HEK293 (cell line): Measurements from ENCODE around the gene C1orf52.

Source experiments
- CTCF ChIA-PET: fragments of 350-600 bp; formaldehyde crosslinking; extraction: SDS; loops from one replicate; lab custom pipeline; 2021; ENCODE audit warnings: antibody characterized with exemption; lab: Yijun Ruan, JAX
- POLR2A ChIA-PET: fragments of 300-600 bp; formaldehyde crosslinking; extraction: SDS; loops from one replicate; lab custom pipeline; 2020; ENCODE audit warnings: antibody characterized with exemption, inconsistent platforms; lab: Yijun Ruan, JAX
- H3K27ac ChIP-seq: fragments of 200-500 bp; sonication (Bioruptor generic); 2 replicates; pipeline ENCODE4 v1.5.1; 2014; ENCODE audit warnings: low read depth, low read length, control low read depth, inconsistent platforms; ENCODE audit errors: extremely low read depth
- H3K36me3 ChIP-seq, 2 experiments: fragments of 200-500 bp in 1 of 2; sonication (Bioruptor generic) in 1 of 2; 1 replicate in 1 of 2; 2 replicates in 1 of 2; pipeline ENCODE4 v1.5.1; 2014 to 2017; ENCODE audit warnings: inconsistent platforms in 2 of 2, low read length in 2 of 2; ENCODE audit not compliant: control insufficient read depth in 2 of 2, insufficient read depth in 1 of 2
- H3K4me1 ChIP-seq: fragments of 200-500 bp; sonication (Bioruptor generic); 2 replicates; pipeline ENCODE4 v1.5.1; 2014; ENCODE audit warnings: mild to moderate bottlenecking, low read length, inconsistent platforms; ENCODE audit not compliant: control insufficient read depth, insufficient read depth
- H3K4me3 ChIP-seq: 2 replicates; pipeline ENCODE4 v1.5.1; 2011; ENCODE audit warnings: low read depth, mild to moderate bottlenecking, control low read depth, low read length, moderate library complexity
- H3K9me3 ChIP-seq: fragments of 200-500 bp; sonication (Bioruptor generic); 2 replicates; pipeline ENCODE4 v1.5.1; 2014; ENCODE audit warnings: low read depth, low read length, inconsistent platforms; ENCODE audit not compliant: control insufficient read depth, insufficient read depth
- BCL11A ChIP-seq: fragments of 450-650 bp; formaldehyde crosslinking; IDR thresholded peaks from 2 replicates; pipeline ENCODE4 v1.5.1; 2016; ENCODE audit warnings: low read depth, missing biosample characterization, missing genetic modification characterization
- ELK4 ChIP-seq: IDR thresholded peaks from 2 replicates; pipeline ENCODE4 v1.6.1; 2011; ENCODE audit warnings: mild to moderate bottlenecking, low read depth, low read length, borderline replicate concordance
- GLIS1 ChIP-seq: fragments of 450-650 bp; formaldehyde crosslinking; IDR thresholded peaks from 2 replicates; pipeline ENCODE4 v1.5.1; 2016; ENCODE audit warnings: missing biosample characterization, missing genetic modification characterization
- HOXA7 ChIP-seq: sonication (generic); formaldehyde crosslinking; IDR thresholded peaks from 2 replicates; pipeline ENCODE4 v1.8.1; 2022; ENCODE audit warnings: missing genetic modification reagents, borderline replicate concordance
- HOXC10 ChIP-seq: sonication (generic); formaldehyde crosslinking; IDR thresholded peaks from 2 replicates; pipeline ENCODE4 v1.8.1; 2023; ENCODE audit warnings: mild to moderate bottlenecking, missing genetic modification reagents
- KLF1 ChIP-seq: fragments of 450-650 bp; formaldehyde crosslinking; IDR thresholded peaks from 2 replicates; pipeline ENCODE4 v1.5.1; 2016; ENCODE audit warnings: missing biosample characterization, missing genetic modification characterization
- OSR2 ChIP-seq: fragments of 450-650 bp; formaldehyde crosslinking; IDR thresholded peaks from 2 replicates; pipeline ENCODE4 v1.5.1; 2016; ENCODE audit warnings: missing biosample characterization, missing genetic modification characterization
- SCRT2 ChIP-seq: fragments of 450-650 bp; formaldehyde crosslinking; IDR thresholded peaks from 2 replicates; pipeline ENCODE4 v1.5.1; 2016; ENCODE audit warnings: missing biosample characterization, missing genetic modification characterization
- SP3 ChIP-seq: fragments of 450-650 bp; formaldehyde crosslinking; IDR thresholded peaks from 2 replicates; pipeline ENCODE4 v1.5.1; 2016; ENCODE audit warnings: missing biosample characterization, missing genetic modification characterization
- ZFHX2 ChIP-seq: fragments of 450-650 bp; formaldehyde crosslinking; conservative IDR thresholded peaks from 2 replicates; pipeline ENCODE4 v1.5.1; 2016; ENCODE audit warnings: missing biosample characterization, missing genetic modification characterization
- ZNF112 ChIP-seq: fragments of 450-650 bp; formaldehyde crosslinking; IDR thresholded peaks from 2 replicates; pipeline ENCODE4 v1.5.0; 2017; ENCODE audit warnings: missing biosample characterization, missing genetic modification characterization
- ZNF133 ChIP-seq: fragments of 450-650 bp; formaldehyde crosslinking; IDR thresholded peaks from 2 replicates; pipeline ENCODE4 v1.5.1; 2016; ENCODE audit warnings: missing biosample characterization, missing genetic modification characterization
- ZNF2 ChIP-seq: fragments of 450-650 bp; formaldehyde crosslinking; IDR thresholded peaks from 2 replicates; pipeline ENCODE4 v1.5.1; 2016; ENCODE audit warnings: missing biosample characterization, missing genetic modification characterization
- ZNF292 ChIP-seq: fragments of 450-650 bp; formaldehyde crosslinking; IDR thresholded peaks from 2 replicates; pipeline ENCODE4 v1.5.1; 2016; ENCODE audit warnings: low read depth, missing biosample characterization, missing genetic modification characterization, borderline replicate concordance
- ZNF354C ChIP-seq: fragments of 450-650 bp; formaldehyde crosslinking; IDR thresholded peaks from 2 replicates; pipeline ENCODE4 v1.5.1; 2016; ENCODE audit warnings: missing biosample characterization, missing genetic modification characterization, low read depth, borderline replicate concordance
- ZNF37A ChIP-seq: fragments of 450-650 bp; IDR thresholded peaks from 2 replicates; pipeline ENCODE4 v1.5.1; 2018; ENCODE audit warnings: missing biosample characterization, missing genetic modification characterization
- ZNF433 ChIP-seq: fragments of 450-650 bp; formaldehyde crosslinking; IDR thresholded peaks from 2 replicates; pipeline ENCODE4 v1.5.1; 2016; ENCODE audit warnings: missing biosample characterization, missing genetic modification characterization, low read depth
- ZNF510 ChIP-seq: fragments of 450-650 bp; formaldehyde crosslinking; IDR thresholded peaks from 2 replicates; pipeline ENCODE4 v1.5.1; 2018; ENCODE audit warnings: mild to moderate bottlenecking, missing genetic modification characterization, missing biosample characterization; ENCODE audit not compliant: insufficient replicate concordance
- ZNF548 ChIP-seq: fragments of 450-650 bp; formaldehyde crosslinking; IDR thresholded peaks from 2 replicates; pipeline ENCODE4 v1.5.1; 2016; ENCODE audit warnings: missing biosample characterization, missing genetic modification characterization
- ZNF629 ChIP-seq: fragments of 450-650 bp; formaldehyde crosslinking; IDR thresholded peaks from 2 replicates; pipeline ENCODE4 v1.5.1; 2017; ENCODE audit warnings: missing biosample characterization, missing genetic modification characterization
- ZNF785 ChIP-seq: fragments of 450-650 bp; formaldehyde crosslinking; IDR thresholded peaks from 2 replicates; pipeline ENCODE4 v1.5.1; 2016; ENCODE audit warnings: missing biosample characterization, missing genetic modification characterization
- ZNF837 ChIP-seq: fragments of 450-650 bp; formaldehyde crosslinking; IDR thresholded peaks from 2 replicates; pipeline ENCODE4 v1.5.1; 2016; ENCODE audit warnings: missing biosample characterization, missing genetic modification characterization
- ZSCAN4 ChIP-seq: fragments of 450-650 bp; formaldehyde crosslinking; IDR thresholded peaks from 2 replicates; pipeline ENCODE4 v1.5.1; 2017; ENCODE audit warnings: missing biosample characterization, missing genetic modification characterization
- TF ChIP-seq, protein P1 (sequence below): fragments of 450-650 bp; formaldehyde crosslinking; IDR thresholded peaks from 2 replicates; pipeline ENCODE4 v1.5.1; 2017; ENCODE audit warnings: missing biosample characterization, missing genetic modification characterization
- TF ChIP-seq, protein P2 (sequence below): fragments of 450-650 bp; formaldehyde crosslinking; IDR thresholded peaks from 2 replicates; pipeline ENCODE4 v1.5.1; 2017; ENCODE audit warnings: missing biosample characterization, missing genetic modification characterization
- TF ChIP-seq, protein P3 (sequence below): fragments of 450-650 bp; formaldehyde crosslinking; IDR thresholded peaks from 2 replicates; pipeline ENCODE4 v1.5.1; 2017; ENCODE audit warnings: missing biosample characterization, missing genetic modification characterization

The C1orf52 gene

GRCh38 chr1:85224734-85225623, 34.5 kb downstream of the C1orf52 start (continued):
- TF ChIP-seq, protein P1, sequence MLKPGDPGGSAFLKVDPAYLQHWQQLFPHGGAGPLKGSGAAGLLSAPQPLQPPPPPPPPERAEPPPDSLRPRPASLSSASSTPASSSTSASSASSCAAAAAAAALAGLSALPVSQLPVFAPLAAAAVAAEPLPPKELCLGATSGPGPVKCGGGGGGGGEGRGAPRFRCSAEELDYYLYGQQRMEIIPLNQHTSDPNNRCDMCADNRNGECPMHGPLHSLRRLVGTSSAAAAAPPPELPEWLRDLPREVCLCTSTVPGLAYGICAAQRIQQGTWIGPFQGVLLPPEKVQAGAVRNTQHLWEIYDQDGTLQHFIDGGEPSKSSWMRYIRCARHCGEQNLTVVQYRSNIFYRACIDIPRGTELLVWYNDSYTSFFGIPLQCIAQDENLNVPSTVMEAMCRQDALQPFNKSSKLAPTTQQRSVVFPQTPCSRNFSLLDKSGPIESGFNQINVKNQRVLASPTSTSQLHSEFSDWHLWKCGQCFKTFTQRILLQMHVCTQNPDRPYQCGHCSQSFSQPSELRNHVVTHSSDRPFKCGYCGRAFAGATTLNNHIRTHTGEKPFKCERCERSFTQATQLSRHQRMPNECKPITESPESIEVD (tag by site-specific recombination) = peak; percentile 91
- TF ChIP-seq ZNF133 (tag by site-specific recombination) (no peak), SCRT2 (tag by site-specific recombination) (peak; percentile 88), ZNF292 (tag by site-specific recombination) (no peak), ZNF354C (no peak), ZNF2 (no peak), HOXC10 (no peak), SP3 (tag by site-specific recombination) (no peak), ZNF37A (tag by site-specific recombination) (no peak)

GRCh38 chr1:85224295-85224694, 35.2 kb downstream of the C1orf52 start:
- H3K9me3 ChIP-seq = no peaks in the 10 kb centered on the region
- TF ChIP-seq OSR2 (tag by site-specific recombination) (no peak), ZNF785 (tag by site-specific recombination) (no peak), HOXC10 (no peak), ZNF510 (tag by site-specific recombination) (no peak), GLIS1 (tag by site-specific recombination) (no peak), ZSCAN4 (tag by site-specific recombination) (no peak), ZNF433 (no peak), ZNF112 (tag by site-specific recombination) (no peak), ELK4 (no peak), ZNF629 (tag by site-specific recombination) (no peak), HOXA7 (CRISPR knock-in tag) (no peak), ZNF548 (tag by site-specific recombination) (no peak), KLF1 (no peak), ZFHX2 (no peak), ZNF837 (no peak), SP3 (tag by site-specific recombination) (no peak), BCL11A (tag by site-specific recombination) (no peak)
- TF ChIP-seq, protein P2, sequence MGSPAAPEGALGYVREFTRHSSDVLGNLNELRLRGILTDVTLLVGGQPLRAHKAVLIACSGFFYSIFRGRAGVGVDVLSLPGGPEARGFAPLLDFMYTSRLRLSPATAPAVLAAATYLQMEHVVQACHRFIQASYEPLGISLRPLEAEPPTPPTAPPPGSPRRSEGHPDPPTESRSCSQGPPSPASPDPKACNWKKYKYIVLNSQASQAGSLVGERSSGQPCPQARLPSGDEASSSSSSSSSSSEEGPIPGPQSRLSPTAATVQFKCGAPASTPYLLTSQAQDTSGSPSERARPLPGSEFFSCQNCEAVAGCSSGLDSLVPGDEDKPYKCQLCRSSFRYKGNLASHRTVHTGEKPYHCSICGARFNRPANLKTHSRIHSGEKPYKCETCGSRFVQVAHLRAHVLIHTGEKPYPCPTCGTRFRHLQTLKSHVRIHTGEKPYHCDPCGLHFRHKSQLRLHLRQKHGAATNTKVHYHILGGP (tag by site-specific recombination) = no peak
- TF ChIP-seq, protein P3, sequence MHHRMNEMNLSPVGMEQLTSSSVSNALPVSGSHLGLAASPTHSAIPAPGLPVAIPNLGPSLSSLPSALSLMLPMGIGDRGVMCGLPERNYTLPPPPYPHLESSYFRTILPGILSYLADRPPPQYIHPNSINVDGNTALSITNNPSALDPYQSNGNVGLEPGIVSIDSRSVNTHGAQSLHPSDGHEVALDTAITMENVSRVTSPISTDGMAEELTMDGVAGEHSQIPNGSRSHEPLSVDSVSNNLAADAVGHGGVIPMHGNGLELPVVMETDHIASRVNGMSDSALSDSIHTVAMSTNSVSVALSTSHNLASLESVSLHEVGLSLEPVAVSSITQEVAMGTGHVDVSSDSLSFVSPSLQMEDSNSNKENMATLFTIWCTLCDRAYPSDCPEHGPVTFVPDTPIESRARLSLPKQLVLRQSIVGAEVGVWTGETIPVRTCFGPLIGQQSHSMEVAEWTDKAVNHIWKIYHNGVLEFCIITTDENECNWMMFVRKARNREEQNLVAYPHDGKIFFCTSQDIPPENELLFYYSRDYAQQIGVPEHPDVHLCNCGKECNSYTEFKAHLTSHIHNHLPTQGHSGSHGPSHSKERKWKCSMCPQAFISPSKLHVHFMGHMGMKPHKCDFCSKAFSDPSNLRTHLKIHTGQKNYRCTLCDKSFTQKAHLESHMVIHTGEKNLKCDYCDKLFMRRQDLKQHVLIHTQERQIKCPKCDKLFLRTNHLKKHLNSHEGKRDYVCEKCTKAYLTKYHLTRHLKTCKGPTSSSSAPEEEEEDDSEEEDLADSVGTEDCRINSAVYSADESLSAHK (tag by site-specific recombination) = no peak
- H3K36me3 ChIP-seq = no peaks in the 10 kb centered on the region
- no peak overlapping the region for H3K4me3 ChIP-seq
- ChIA-PET POLR2A (interaction anchor here (0.8 to 2.4 kb wide), 4 partner anchors 15 to 35 kb away, joined by 3 to 19 read pairs (median 4); partner anchors contain the start of genes C1orf52 and SYDE2), CTCF (interaction anchor here (0.5 to 1.7 kb wide), 7 partner anchors 10 to 1907 kb away, joined by 3 to 7 read pairs (median 3); no protein-coding TSS in a partner anchor)
- no peak overlapping the region for H3K27ac ChIP-seq
- H3K4me1 ChIP-seq = peaks cover 14% of the 10 kb centered on the region
